ENCODE measurements around the gene TSC22D4.
"Not testable (repeated sequence)": the region's sequence is repeated elsewhere in the genome, so short reads cannot be mapped to it uniquely, and the experiment has no call there.

Gene TSC22D4

GRCh38 chr7:100444311-100445278 lies 34.4 kb downstream of the TSC22D4 start:
- Histone ChIP-seq H3K9me3 (ENCODE audit: control insufficient read depth, low read length) (no peaks in the 10 kb centered on the region), H3K9ac (ENCODE audit: low read length) (no peak overlapping the region), H3K27me3 (ENCODE audit: control insufficient read depth, insufficient read depth, low read length) (no peaks in the 10 kb centered on the region), H3K36me3 (ENCODE audit: control insufficient read depth, insufficient read depth, low read length) (no peaks in the 10 kb centered on the region), H3K4me3 (ENCODE audit: low read length) (no peak overlapping the region), H3K4me1 (ENCODE audit: control insufficient read depth, insufficient read depth, low read length) (no peaks in the 10 kb centered on the region)

DNA sequence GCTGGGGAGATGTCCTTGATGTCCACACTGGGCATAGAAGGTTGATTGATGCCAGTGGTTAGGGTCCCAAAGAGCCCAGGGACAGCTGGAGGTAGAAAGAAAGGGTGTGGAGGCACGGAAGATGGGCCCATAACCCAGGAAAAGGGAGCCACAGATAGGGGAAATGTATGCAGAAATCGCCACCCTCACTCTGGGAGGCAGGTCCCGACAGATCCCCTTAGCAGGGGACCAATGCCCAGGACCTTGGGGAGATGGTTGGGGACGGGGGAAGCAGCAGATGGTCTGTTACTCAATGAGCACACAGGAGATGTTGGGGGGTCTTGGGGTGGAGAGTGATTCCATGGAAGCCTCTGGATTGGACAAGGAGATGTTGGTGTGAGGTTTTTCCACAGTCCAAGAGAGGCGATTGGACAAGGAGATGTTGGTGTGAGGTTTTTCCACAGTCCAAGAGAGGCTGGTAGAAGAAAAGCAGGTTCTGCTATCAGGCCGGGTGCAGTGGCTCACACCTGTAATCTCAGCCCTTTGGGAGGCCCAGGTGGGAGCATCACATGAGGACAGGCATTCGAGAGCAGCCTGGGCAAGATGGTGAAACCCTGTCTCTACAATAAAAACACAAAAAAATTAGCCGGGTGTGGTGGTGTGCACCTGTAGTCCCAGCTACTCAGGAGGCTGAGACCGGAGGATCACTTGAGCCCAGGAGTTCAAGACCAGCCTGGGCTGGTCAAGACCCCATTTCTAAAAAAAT lies 35.7 kb downstream of the TSC22D4 start:
- Histone ChIP-seq H3K36me3 (ENCODE audit: control insufficient read depth, insufficient read depth, low read length) (no peaks in the 10 kb centered on the region), H3K27me3 (ENCODE audit: control insufficient read depth, insufficient read depth, low read length) (no peaks in the 10 kb centered on the region), H3K9me3 (ENCODE audit: control insufficient read depth, low read length) (no peaks in the 10 kb centered on the region)

DNA sequence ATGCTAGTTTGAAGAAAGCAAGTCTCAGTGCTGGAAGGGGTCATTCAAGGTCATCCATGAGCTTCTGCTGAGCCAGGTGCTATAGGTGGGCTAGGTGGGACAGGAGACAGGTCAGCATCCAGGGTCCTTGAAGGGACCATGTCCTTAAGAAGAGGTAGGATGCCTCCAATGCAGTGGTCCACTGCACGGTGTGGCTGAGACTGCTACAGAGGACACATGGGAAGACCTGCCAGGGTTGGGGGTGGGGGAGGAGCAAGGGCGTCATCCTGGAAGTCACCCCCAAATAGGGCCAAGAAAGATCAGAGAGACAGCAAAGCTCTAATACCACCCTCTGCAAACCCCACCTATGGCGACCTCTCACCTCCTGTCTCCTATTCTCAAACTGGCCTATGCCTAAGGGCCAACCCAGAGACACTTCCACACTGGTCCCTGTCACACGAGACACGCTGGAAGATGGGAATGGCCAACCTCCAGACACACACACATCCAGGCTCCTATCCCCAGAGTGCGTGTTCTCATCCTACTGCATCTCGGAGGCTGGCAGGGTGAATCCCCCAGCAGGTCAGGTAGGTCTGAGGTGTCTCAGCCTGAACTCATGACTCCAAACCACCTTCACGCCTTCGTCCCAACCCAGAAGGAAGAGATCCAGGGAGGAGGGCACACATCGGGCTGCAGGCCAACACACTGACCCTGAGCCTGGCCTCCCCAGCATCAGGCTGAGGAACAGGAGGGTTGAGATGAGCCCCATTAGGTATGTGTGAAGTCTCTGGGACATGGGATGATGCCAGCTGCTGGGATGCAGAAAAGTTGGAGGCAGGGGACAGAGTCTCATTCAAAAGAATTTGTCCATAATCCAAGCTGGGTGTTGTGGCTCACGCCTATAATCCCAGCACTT lies 37.1 kb downstream of the TSC22D4 start:
- Histone ChIP-seq H3K4me1 (ENCODE audit: control insufficient read depth, insufficient read depth, low read length) (peaks cover under 1% of the 10 kb centered on the region), H3K9me3 (ENCODE audit: control insufficient read depth, low read length) (no peaks in the 10 kb centered on the region), H3K36me3 (ENCODE audit: control insufficient read depth, insufficient read depth, low read length) (no peaks in the 10 kb centered on the region), H3K4me3 (ENCODE audit: low read length) (no peak overlapping the region), H3K9ac (ENCODE audit: low read length) (no peak overlapping the region), H3K27me3 (ENCODE audit: control insufficient read depth, insufficient read depth, low read length) (no peaks in the 10 kb centered on the region)

More for the DNA sequence above, 35.7 kb downstream of the TSC22D4 start:
- H3K4me3 ChIP-seq (ENCODE audit: low read length): no peak overlapping the region
- no peak overlapping the region for H3K9ac ChIP-seq (ENCODE audit: low read length)
- no peaks in the 10 kb centered on the region for H3K4me1 ChIP-seq (ENCODE audit: control insufficient read depth, insufficient read depth, low read length)

DNA sequence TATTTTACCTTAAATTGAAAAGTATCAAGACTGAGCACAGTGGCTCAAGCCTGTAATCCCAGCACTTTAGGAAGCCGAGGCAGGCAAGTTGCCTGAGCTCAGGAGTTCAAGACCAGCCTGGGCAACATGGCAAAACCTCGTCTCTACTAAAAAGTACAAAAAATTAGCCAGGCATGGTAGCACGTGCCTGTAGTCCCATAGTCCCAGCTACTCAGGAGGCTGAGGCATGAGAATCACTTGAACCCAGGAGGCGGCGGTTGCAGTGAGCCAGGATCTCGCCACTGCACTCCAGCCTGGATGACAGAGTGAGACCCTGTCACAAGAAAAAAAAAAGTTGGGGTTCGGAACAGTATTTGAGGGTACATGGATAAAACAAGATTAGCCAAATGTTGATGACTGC lies 39.8 kb downstream of the TSC22D4 start:
- H3K9ac ChIP-seq (ENCODE audit: low read length); H3K27me3 ChIP-seq (ENCODE audit: control insufficient read depth, insufficient read depth, low read length): not testable (repeated sequence)
- H3K4me1 ChIP-seq (ENCODE audit: control insufficient read depth, insufficient read depth, low read length): peaks cover 17% of the 10 kb centered on the region

DNA sequence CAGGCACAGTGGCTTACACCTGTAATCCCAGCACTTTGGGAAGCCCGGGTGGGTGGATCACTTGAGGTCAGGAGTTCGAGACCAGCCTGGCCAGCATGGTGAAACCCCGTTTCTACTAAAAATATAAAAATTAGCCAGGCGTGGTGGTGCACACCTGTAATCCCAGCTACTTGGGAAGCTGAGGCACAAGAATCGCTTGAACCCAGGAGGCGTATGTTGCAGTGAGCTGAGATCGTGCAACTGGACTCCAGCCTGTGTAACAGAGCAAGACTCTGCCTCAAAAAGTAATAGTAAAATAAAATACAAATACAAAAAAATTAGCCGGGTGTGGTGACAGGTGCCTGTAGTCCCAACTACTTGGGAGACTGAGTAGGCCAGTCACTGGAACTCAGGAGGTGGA lies 40.3 kb downstream of the TSC22D4 start:
- not testable (repeated sequence) for H3K36me3 ChIP-seq (ENCODE audit: control insufficient read depth, insufficient read depth, low read length); H3K9ac ChIP-seq (ENCODE audit: low read length); H3K9me3 ChIP-seq (ENCODE audit: control insufficient read depth, low read length); H3K27me3 ChIP-seq (ENCODE audit: control insufficient read depth, insufficient read depth, low read length); H3K4me3 ChIP-seq (ENCODE audit: low read length)
- peaks cover 17% of the 10 kb centered on the region for H3K4me1 ChIP-seq (ENCODE audit: control insufficient read depth, insufficient read depth, low read length)

More for the DNA sequence above, 39.8 kb downstream of the TSC22D4 start:
- not testable (repeated sequence) for H3K36me3 ChIP-seq (ENCODE audit: control insufficient read depth, insufficient read depth, low read length); H3K9me3 ChIP-seq (ENCODE audit: control insufficient read depth, low read length); H3K4me3 ChIP-seq (ENCODE audit: low read length)

GRCh38 chr7:100438172-100438571 lies 40.8 kb downstream of the TSC22D4 start:
- Histone ChIP-seq H3K4me3 (ENCODE audit: low read length) (no peak overlapping the region), H3K4me1 (ENCODE audit: control insufficient read depth, insufficient read depth, low read length) (peaks cover 17% of the 10 kb centered on the region), H3K36me3 (ENCODE audit: control insufficient read depth, insufficient read depth, low read length) (peaks cover 6% of the 10 kb centered on the region), H3K9ac (ENCODE audit: low read length) (no peak overlapping the region), H3K9me3 (ENCODE audit: control insufficient read depth, low read length) (no peaks in the 10 kb centered on the region), H3K27me3 (ENCODE audit: control insufficient read depth, insufficient read depth, low read length) (no peaks in the 10 kb centered on the region)

DNA sequence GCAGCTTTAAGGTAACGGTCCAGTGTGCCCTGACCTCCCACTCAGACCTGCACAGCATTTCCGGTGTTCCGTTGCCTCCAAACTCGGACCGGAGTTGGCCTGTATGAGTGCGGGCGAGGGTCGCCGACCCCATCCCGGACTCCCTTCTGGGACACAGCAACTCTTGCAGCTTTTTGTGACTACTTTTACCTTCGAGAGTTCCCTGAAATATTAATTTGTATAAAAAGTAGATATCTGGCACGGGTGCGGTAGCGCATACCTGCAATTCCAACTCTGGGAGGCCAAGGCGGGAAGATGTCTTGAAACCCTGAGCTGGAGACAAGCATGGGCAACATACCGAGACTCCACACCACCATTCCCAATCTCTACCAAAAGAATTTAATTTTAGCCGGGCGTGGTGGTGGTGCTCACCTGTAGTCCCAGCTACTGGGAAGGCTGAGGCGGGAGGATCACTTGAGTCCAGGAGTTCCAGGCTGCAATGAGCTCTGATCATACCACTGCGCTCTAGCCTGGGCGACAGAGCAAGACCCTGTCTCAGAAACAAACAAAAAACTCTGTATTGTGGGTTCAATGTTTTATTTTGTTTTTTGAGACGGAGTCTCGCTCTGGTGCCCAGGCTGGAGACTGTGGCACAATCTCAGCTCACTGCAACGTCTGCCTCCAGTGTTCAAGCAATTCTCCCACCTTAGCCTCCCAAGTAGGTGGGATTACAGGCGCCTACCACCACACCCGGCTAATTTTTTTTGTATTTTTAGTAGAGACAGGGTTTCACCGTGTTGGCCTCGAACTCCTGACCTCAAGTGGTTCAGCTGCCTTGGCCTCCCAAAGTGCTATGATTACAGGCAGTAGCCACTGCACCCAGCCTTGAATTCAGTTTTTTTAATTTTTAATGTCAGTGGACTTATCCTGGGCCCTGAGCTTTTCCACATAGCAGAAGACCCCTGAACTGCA lies 41.6 kb downstream of the TSC22D4 start:
- H3K4me3 ChIP-seq (ENCODE audit: low read length): peak overlapping the region; percentile 50
- H3K27me3 ChIP-seq (ENCODE audit: control insufficient read depth, insufficient read depth, low read length): no peaks in the 10 kb centered on the region
- peaks cover 17% of the 10 kb centered on the region for H3K4me1 ChIP-seq (ENCODE audit: control insufficient read depth, insufficient read depth, low read length)
- H3K36me3 ChIP-seq (ENCODE audit: control insufficient read depth, insufficient read depth, low read length): peaks cover 6% of the 10 kb centered on the region
- no peak overlapping the region for H3K9ac ChIP-seq (ENCODE audit: low read length)
- H3K9me3 ChIP-seq (ENCODE audit: control insufficient read depth, low read length): no peaks in the 10 kb centered on the region

DNA sequence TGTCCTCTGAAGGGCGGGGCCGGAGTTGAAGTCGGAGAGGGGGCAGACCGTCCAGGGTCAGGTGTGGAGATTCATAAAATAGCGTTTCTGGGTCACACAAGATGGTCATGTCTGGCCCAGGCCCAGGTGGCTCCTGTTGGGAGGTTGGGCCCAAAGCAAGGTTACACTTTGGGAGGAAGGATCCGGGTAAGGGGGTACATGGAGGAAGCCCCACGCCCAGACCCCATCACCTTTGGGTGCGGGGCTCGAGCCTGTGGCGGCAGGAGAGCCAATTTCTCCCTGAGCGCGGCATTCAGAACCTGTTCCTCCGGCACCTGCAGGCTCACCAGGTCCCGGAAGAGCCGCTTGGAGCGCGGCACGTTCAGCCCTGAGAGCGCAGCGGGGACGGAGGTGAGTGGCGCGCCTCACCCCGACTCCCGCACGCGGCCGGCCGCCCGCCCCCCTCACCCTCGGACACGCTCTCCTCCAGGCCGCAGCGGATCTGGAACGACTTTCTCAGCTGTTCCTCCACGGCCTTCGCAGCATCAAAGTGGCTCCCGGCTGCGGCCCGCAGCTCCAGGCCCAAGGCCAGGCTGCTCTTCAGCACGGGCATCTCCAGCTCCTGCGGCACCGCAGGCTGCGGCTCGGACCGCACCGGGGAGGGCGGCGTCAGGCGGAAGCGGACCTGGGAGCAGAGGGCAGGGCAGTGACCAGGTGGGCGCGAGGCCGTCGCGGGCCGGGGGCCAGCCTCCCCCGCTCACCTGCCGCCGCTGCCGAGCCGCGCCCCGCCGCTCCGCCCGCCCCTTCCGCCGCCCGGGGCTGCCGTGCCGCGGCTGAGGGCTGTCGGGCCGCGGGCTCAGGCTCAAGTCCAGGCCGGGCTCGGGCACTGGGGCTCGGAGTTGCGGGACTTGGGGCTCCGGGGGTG lies 43.4 kb downstream of the TSC22D4 start:
- Histone ChIP-seq H3K27me3 (ENCODE audit: control insufficient read depth, insufficient read depth, low read length) (no peaks in the 10 kb centered on the region), H3K4me1 (ENCODE audit: control insufficient read depth, insufficient read depth, low read length) (peaks cover 29% of the 10 kb centered on the region), H3K9me3 (ENCODE audit: control insufficient read depth, low read length) (no peaks in the 10 kb centered on the region), H3K9ac (ENCODE audit: low read length) (peak overlapping the region; percentile 87), H3K36me3 (ENCODE audit: control insufficient read depth, insufficient read depth, low read length) (peaks cover 6% of the 10 kb centered on the region), H3K4me3 (ENCODE audit: low read length) (peak overlapping the region; percentile 50)

DNA sequence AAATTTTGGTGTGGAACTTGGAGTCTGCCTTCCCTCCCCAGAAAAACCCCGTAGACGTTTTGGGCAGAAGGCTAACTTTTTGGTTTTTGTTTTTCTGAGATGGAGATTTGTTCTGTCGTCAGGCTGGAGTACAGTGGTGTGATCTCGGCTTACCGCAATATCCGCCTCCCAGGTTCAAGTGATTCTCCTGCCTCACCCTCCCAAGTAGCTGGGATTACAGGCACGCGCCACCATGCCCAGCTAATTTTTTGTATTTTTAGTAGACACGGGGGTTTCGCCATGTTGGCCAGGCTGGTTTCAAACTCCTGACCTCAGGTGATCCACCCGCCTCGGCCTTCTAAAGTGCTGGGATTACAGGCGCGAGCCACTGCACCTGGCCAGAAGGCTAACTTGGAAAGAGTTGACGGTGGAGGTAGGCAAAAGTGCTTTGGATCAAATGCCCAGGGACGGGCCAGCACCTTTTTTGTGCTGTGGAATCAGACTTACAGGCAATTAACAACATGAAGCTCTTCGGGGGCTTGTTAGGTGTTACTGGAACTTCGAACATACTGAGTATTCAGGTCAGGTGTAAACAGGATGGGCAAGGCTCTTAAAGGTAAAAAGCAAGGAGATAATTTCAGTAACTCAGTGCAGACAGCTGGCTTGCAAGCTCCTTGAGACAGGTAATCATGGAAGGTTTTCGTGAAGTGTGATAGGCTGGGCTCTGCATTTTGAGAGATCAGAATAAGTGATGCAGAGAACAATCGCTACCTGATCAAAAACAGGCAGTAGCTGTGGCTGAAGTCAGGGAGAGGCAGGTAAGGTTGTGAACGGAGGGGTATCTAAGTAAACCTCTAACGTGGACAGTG lies 44.5 kb downstream of the TSC22D4 start:
- H3K4me1 ChIP-seq (ENCODE audit: control insufficient read depth, insufficient read depth, low read length): peaks cover 33% of the 10 kb centered on the region
- peak overlapping the region; percentile 87 for H3K9ac ChIP-seq (ENCODE audit: low read length)
- no peak overlapping the region for H3K4me3 ChIP-seq (ENCODE audit: low read length)

More for the DNA sequence above, 44.5 kb downstream of the TSC22D4 start:
- Histone ChIP-seq H3K27me3 (ENCODE audit: control insufficient read depth, insufficient read depth, low read length) (no peaks in the 10 kb centered on the region), H3K36me3 (ENCODE audit: control insufficient read depth, insufficient read depth, low read length) (peaks cover 6% of the 10 kb centered on the region), H3K9me3 (ENCODE audit: control insufficient read depth, low read length) (no peaks in the 10 kb centered on the region)

Data from mucosa of stomach (tissue), 1 donor.